RWPE1 (cell line): ENCODE results near the gene LRP1B.

Experiments
- CTCF ChIA-PET: fragments of 350-600 bp; sonication (Branson Sonifier 250); formaldehyde crosslinking; extraction: SDS; loops from one replicate; lab custom pipeline; 2021; lab: Yijun Ruan, JAX
- POLR2A ChIA-PET: fragments of 400-600 bp; formaldehyde crosslinking; extraction: SDS; loops from one replicate; lab custom pipeline; 2020; ENCODE audit warnings: antibody characterized with exemption; ENCODE audit not compliant: low non-redundant PET; lab: Yijun Ruan, JAX
- DNase-seq: peaks from one replicate; pipeline ENCODE4 v3.0.0; 2012; ENCODE audit warnings: low spot score
- H3K27ac ChIP-seq: fragments of 450-650 bp; 2 replicates; pipeline ENCODE4 v1.5.1; 2017
- TF ChIP-seq, protein P1 (sequence below): fragments of 450-650 bp; conservative IDR thresholded peaks from 2 replicates; pipeline ENCODE4 v1.5.1; 2017; ENCODE audit warnings: low read depth, mild to moderate bottlenecking

The LRP1B gene

DNA sequence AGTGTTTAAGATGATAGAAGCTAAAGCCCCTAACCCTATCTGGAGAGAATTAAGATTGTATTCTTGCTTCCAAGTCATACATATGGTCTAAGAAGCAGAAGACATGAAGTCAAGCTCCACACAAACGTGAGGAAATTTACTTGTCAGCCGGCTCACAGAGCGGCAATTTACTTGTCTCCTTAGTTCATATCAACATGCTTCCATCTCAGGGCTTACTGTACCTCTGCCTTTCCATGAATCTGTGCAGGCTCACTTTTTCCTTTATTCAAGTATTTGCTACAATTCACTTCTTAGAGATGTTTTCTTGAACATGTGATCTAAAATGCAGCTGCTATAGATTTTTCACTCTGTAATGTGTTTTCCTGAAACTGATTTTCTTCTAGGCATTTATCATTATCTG is 1386.4 kb downstream of the LRP1B start:
- no peak for DNase-seq
- ChIA-PET POLR2A (no interaction called here), CTCF (interaction anchor here (0.6 kb wide), 1 partner anchor 12 kb away, joined by 3 read pairs; no protein-coding TSS in a partner anchor)
- TF ChIP-seq, protein P1, sequence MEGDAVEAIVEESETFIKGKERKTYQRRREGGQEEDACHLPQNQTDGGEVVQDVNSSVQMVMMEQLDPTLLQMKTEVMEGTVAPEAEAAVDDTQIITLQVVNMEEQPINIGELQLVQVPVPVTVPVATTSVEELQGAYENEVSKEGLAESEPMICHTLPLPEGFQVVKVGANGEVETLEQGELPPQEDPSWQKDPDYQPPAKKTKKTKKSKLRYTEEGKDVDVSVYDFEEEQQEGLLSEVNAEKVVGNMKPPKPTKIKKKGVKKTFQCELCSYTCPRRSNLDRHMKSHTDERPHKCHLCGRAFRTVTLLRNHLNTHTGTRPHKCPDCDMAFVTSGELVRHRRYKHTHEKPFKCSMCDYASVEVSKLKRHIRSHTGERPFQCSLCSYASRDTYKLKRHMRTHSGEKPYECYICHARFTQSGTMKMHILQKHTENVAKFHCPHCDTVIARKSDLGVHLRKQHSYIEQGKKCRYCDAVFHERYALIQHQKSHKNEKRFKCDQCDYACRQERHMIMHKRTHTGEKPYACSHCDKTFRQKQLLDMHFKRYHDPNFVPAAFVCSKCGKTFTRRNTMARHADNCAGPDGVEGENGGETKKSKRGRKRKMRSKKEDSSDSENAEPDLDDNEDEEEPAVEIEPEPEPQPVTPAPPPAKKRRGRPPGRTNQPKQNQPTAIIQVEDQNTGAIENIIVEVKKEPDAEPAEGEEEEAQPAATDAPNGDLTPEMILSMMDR, result no peak
- no peak overlapping the region for H3K27ac ChIP-seq

DNA sequence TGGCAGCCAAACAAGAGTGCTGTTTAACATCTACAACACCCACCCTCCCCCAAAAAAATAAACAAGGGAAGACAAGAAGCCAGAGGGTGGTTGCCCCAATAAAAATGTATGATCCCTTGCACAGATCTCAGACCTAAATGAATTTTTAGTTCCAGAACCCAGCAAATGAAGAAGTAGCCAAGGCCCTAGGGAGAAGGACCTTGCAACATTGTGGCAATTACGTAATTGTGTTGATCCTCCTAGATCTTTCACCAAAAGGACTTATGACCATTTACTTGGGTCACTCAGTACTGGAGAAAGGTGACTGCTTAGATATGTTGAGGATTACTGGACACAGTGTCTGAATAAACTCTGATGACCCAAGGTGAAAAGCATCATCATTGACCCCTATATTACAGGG is 1393.8 kb downstream of the LRP1B start:
- CTCF ChIA-PET, result no interaction called here
- TF ChIP-seq, protein P1, result no peak
- POLR2A ChIA-PET, result no interaction called here

DNA sequence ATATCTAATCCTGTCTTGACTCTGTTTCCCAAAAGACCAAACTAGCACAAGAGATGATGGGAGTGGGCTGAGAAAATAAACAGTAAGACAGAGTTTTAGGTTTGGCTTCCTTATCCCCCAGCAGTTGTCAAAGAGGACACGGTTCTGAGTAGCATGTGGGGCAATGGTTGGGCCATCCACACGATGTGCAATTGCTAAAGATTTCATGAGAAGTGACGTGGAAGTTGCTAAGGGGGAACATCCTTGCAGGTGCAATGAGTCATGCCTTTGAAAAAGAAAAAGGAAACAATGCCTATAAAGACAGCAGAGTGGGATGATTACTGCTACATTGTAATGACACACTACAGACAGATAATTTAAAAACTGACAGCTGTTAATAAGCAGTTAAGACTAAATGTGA is 1395.8 kb downstream of the LRP1B start:
- TF ChIP-seq, protein P1, result no peak

More for the DNA sequence above, 1393.8 kb downstream of the LRP1B start:
- no peak for DNase-seq
- no peak overlapping the region for H3K27ac ChIP-seq

DNA sequence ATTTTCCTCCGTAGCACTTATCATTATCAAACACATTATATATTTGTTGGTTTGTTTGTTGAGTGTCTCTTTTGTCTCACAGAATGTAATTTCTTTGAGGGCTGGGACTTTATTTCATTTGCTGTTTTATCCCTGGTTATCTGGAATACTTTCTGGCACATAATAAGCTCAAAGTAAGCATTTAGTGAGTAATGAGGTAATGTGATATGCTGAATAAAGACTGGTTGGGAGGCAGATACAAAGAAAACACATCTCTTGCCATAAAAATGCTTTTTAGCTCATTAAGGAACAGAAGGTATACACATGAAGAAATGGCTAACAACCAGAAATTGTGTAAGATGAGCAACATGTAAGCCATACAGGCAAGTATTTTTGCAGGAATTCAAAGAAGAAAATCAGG is 1411.8 kb downstream of the LRP1B start:
- ChIA-PET POLR2A (no interaction called here), CTCF (no interaction called here)
- DNase-seq, result no peak
- TF ChIP-seq, protein P1, result no peak
- no peak overlapping the region for H3K27ac ChIP-seq

More for the DNA sequence above, 1395.8 kb downstream of the LRP1B start:
- no peak for DNase-seq
- CTCF ChIA-PET, result no interaction called here
- POLR2A ChIA-PET, result no interaction called here
- H3K27ac ChIP-seq, result no peak overlapping the region

DNA sequence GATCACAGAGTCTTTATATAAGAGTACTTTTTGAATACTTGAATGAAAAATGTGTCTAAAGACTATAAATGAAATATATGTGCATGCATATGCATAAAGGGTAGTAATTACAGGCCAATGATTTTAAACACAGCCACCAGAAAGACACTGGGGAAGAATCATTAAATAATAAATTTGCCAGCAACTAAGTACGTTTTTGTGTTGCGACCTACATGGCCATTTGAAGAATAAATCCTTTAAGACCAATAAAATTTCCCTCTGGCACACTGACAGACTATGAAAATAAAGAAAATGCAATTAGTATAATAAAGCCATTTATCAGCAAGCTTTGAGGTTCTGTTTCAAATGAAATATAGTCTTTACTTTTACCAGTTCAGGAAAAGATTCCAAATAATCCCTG is 1413.3 kb downstream of the LRP1B start:
- no peak for DNase-seq
- ChIA-PET POLR2A (no interaction called here), CTCF (no interaction called here)
- H3K27ac ChIP-seq, result no peak overlapping the region
- TF ChIP-seq, protein P1, result no peak

DNA sequence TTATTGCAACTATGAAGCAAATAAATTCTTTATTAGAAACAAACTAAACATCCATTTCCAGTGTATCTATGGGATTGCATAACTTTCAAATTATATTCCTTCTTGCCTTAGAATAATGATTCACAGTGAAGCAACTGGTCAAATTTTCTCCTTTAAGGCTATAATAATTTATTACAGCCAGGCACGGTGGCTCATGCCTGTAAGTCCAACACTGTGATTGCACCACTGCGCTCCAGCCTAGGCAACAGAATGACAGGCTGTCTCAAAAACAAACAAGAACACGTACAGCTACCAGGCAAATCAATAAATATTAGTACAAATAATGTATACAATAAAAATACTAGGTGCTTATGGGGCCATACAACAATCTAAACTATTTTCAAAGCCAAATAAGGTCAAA is 1416.2 kb downstream of the LRP1B start:
- ChIA-PET CTCF (no interaction called here), POLR2A (no interaction called here)
- TF ChIP-seq, protein P1, result no peak
- no peak for DNase-seq
- no peak overlapping the region for H3K27ac ChIP-seq
